Measurements from ENCODE around the gene SCN7A.

GRCh38 chr2:166434491-166434890 lies 59.6 kb downstream of the SCN7A start:
- TF ChIP-seq POLR2A (IDR thresholded peaks at IDR 0.05), result no peak
- TF ChIP-seq CTCF (IDR thresholded peaks at IDR 0.05), result no peak

All from esophagus squamous epithelium (tissue), 4 donors.